Activated T-cell treated with anti-CD3 and anti-CD28 coated beads for 24 hours (primary cell): Measurements from ENCODE around the gene HRH1.
"Not testable (repeated sequence)": the region's sequence is repeated elsewhere in the genome, so short reads cannot be mapped to it uniquely, and the experiment has no call there.

Experiments
- DNase-seq: peaks from one replicate; pipeline ENCODE4 v3.0.0-alpha.2; 2020; ENCODE audit warnings: low read depth

The HRH1 gene

DNA sequence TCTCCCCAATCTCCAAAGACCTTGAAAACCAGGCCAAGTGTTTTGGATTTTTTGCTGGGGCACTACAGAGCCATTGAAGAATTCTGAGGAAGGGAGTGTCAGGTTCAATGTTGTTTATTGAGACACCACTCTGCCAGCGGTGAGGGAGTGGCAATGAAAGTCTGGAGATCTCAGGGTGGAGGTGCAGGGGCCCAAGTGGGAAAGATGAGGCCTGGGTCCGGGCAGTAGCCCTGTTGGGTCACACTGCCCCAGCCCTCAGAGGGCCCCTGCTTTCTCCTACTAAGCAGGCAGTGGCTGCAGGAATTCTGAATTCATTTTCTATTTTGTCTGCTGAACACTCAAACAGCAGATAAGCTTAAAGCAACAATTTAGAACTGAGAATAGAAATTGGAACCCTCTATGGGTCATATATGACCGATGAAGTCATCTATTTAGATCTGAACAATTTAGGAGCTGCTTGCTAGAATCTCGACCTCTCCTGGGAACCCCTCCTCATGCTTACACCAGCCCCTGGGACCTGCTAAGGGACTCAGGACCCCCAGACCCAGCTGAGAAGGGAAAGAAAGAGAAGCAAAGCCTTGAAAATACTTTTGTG is 17.9 kb downstream of the HRH1 start:
- DNase-seq: no peak

DNA sequence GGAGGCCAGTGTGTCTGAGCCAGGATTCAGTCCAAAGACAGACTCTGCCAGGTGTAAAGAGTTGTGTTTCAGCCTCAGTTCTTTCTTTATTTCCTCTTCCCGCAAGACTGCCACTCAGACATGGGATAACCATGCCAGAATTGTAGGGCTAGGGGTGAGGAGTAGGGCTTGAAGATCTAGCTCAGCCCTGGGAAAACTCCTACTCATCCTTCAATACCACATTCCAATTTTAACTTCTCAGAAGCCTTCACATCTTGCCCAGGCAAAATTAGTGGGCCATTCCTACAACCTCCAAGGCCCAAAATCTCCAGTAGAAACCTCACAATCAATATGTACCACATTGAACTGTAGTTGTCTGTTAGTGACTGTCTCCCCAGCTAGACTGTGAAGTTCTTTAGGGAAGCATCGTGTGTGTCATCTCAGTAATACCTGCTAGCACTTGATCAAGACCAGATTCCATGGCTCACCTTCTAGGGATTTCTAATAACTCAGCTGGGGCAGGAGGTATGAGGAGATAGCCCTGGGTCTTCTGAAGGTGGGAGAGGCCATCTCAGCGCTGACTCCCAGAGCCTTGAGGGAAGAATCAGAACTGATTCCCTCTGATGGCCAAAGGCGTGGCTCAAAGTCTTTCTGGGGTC is 19.7 kb downstream of the HRH1 start:
- no peak for DNase-seq

- no peak for DNase-seq
These were observed 24.1 kb downstream of the HRH1 start for GRCh38 chr3:11178421-11178820.

DNA sequence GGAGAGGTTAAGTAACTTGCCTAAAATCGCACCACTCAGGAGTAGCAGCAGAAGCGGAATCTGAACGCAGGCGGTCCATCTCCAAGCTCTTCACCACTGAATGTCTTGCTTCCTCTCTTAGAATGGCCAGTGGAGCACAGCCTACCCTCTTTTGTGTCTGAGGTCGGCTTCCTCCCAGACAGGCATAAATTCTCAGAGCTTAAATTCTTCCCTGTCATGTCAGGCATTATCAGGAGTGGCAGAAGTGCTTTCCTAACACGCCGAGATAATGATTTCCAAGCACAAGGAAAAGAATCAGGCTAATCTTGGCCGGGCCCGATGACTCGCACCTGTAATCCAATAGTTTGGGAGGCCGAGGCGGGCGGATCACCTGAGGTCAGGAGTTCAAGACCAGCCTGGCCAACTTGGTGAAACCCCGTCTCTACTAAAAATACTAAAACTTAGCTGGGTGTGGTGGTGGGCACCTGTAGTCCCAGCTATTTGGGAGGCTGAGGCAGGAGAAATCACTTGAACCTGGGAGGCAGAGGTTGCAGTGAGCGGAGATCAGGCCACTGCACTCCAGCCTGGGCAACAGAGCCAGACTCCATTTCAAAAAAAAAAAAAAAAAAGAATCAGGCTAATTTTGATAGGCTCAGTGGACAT is 30.2 kb downstream of the HRH1 start:
- not testable (repeated sequence) for DNase-seq

GRCh38 chr3:11185144-11185543 is 30.9 kb downstream of the HRH1 start:
- no peak for DNase-seq

GRCh38 chr3:11185564-11186317 is 31.4 kb downstream of the HRH1 start:
- DNase-seq: no peak

GRCh38 chr3:11186318-11186692 is 32.0 kb downstream of the HRH1 start:
- DNase-seq: no peak

- no peak for DNase-seq
These were observed 32.5 kb downstream of the HRH1 start for GRCh38 chr3:11186771-11187191.

- DNase-seq: no peak
These were observed 33.4 kb downstream of the HRH1 start for GRCh38 chr3:11187681-11188080.

DNA sequence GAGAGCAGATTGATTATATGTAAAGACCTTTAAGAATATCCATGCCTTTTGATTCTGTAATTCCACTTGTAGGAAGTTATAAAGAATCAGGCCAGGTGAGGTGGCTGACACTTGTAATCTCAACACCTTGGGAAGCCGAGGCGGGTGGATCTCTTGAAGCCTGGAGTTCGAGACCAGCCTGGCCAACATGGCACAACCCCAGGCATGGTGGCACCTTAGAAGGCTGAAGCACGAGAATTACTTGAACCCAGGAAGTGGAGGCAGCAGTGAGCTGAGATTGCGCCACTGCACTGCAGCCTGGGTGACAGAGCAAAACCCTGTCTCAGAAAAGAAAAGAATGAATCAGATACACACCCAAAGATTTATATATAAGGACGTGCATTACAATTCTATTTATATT is 33.9 kb downstream of the HRH1 start:
- DNase-seq: no peak

DNA sequence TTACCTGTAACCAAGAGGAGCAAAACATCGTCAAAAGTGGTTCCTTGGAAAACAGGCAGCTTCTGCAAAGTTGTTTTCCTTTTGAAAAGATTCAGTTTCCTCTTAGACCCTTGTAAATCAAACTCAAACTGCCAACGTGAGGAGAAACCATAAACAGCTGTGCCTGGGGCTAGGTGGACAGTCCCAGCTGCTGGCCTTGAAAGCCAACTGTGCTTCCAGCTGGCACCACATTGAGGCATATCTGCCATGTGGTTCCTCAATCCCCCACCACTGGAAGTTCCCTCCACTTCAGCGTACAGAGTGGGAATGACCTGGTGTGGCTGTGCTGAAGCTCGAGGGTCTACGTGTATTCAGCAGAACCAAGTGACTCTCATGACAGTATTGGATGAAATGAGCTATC is 40.9 kb downstream of the HRH1 start:
- DNase-seq: no peak

- DNase-seq: no peak
These were observed 41.5 kb downstream of the HRH1 start for GRCh38 chr3:11195721-11196332.

GRCh38 chr3:11197484-11197883 is 43.2 kb downstream of the HRH1 start:
- DNase-seq: no peak

DNA sequence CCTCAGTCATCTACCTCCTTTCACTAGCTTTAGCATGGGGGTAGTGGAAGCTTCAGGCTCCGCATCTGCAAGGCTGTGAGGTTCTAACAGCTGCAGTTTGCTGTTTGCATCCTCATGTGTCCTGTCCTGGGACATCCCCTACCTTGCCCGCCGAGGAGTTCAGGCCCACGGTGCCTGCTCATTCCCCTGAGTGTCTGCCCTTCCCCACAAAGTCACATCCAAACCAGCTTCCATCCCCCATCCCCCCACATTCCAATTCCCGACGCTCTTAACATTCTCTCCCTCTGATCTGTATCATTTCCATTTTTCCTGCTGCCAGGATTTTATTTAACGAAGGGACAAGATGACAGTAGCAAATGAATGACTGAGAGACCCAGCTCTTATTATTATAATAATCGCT is 43.8 kb downstream of the HRH1 start:
- DNase-seq: no peak

GRCh38 chr3:11198495-11198894 is 44.2 kb downstream of the HRH1 start:
- no peak for DNase-seq

DNA sequence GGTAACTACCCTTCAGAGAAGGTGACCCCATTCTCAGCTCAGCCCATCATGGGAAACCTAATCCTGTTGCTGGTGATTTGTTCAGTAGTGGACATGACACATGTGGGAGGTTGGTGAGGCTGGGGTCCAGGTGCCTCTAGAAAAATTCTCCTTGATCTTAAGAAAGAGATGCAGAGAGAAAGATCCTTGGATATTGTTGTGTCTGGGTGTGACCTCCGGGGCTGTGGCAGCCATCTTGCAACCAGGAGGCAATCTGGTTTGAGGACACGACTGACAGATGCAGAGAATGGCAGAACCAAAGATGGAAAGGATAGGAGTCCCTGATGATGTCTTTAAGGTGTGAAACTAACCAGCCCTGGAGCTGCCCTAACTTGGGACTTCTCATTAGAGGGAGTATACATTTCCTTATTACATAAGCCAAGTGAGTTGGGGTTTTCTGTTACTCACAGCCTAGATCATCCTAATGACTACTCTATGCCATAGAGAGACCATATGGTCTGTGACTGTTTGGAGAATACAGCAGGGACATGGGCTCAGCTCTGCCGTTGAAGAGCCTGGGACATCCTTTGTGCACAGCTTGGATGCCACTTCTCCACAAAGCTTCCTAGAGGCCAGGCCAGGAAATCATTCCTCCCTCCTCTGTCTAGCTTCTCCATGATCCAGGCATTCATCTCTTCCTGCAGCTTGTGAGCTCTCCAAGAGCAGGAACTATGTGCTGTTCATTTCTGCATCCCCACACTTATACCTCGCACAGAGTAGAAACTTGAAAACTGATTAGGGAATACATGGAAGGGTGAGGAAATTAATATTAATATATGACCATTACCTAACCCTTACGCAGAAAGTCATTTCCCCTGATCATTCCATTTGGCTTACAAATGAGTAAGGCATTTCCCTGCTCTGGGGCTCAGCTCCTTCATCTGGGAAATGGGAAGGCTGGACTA is 45.9 kb downstream of the HRH1 start:
- DNase-seq: no peak

GRCh38 chr3:11201251-11202019 is 47.1 kb downstream of the HRH1 start:
- no peak for DNase-seq

DNA sequence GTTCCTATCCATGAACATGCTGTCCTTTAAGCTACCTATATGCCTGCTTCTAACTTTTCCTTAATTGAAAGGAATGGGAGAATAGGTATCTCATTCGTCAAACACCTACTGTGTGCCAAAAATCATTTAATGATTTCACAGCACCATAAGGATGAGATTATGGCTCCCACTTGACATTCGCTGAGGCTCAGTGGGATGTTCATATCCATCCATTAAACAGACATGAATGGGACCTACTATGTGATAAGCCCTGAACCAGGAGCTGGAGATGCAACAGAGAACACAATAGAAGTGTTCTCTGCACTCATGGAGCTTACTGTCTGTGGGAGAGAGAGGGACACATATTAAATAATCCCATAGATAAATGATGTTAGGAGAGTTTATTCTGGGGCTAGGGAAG is 49.7 kb downstream of the HRH1 start:
- no peak for DNase-seq

DNA sequence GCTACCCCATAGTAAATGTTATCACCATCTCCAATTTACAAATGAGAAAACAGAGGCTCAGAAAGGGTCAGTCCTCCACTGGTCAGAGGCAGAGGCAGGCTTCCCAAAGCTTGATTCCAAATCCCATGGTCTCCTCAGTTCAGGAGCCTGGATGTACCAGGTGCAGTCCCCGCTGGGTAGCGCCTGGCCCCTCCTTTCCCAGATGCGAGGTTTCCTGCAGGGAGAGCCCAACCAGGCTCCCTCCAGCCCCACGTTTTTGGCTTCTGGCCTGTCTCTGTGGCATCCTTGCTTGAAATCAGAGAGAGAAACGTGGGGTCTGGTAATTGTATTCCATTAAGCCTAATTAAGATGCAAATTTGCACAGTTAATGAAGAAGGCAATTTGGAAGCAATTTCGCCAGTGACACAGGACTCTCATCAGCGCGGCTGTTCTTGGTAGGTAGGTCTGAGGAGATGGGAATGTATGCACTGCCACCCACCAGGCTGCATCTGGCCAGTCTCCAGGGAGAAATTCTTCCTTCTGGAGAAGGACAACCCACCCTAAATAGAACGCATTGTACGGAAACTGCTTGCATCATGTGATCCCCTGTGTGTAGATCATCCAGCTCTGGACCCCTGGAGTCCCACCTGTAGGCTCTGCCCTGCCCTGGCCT is 50.5 kb downstream of the HRH1 start:
- no peak for DNase-seq

- DNase-seq: not testable (repeated sequence)
These were observed 51.6 kb downstream of the HRH1 start for GRCh38 chr3:11205881-11206280.
